ENCODE measurements around the gene ATP2A3. TPM values are rescaled to one million over a fixed set of nuclear protein-coding genes. Genes with fewer than 3 reads are reported as not detected.

Gene ATP2A3
- total RNA-seq, 1 donor from 2014 or later = 1.5 TPM

DNA sequence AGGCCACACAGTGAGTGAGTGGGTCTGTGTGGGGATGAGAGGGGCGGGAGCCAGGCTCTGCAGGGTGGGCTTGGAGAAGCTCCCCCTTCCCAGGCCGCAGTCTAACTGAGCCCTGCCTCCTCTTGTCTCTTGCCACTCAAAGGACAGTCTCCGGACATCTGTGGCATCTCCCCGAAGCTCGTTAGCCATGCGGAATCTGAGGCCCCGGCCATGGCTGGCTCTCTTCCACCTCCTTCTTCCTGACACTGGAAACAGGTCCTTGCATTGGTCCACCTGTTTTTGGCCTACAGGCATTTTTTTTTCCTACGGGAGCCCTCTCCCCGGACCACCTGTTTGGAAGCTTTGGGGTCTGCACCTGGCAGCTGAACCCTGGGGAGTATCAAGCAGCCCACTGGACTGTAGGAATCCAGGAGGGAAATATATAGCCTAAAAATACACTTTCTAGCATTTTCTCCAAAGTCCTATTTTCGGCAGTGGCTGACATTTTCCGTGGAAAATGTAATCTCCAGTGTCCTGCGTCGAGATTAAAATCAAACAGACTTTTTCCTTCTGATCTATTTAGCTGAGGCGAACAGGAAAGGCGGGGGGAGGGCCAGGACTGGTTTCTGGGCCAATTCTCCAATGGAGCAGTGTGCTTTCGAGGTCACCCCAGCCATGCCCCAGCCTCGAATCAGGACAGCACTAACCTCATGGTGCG lies 9.1 kb downstream of the ATP2A3 start:
- H3K4me1 ChIP-seq (ENCODE audit: insufficient read depth, low read length) = peaks cover 8% of the 10 kb centered on the region
- no peak overlapping the region for H3K27ac ChIP-seq (ENCODE audit: low read depth, low read length)
- H3K9ac ChIP-seq (ENCODE audit: low read length) = no peak overlapping the region
- no peak overlapping the region for H2AFZ ChIP-seq (ENCODE audit: low read depth, low read length)
- H3K27me3 ChIP-seq (ENCODE audit: insufficient read depth, low read length) = no peaks in the 10 kb centered on the region
- FAIRE-seq (no peak), DNase-seq (ENCODE audit: low read depth) (no peak)
- no peak overlapping the region for H3K4me3 ChIP-seq (ENCODE audit: insufficient read depth, low read depth, low read length)
- Mint-ChIP-seq H3K27ac (ENCODE audit: unreplicated experiment) (no peak overlapping the region), H3K4me1 (ENCODE audit: low read depth, unreplicated experiment) (no peaks in the 10 kb centered on the region), H3K4me3 (ENCODE audit: unreplicated experiment) (no peak overlapping the region), H3K9me3 (ENCODE audit: unreplicated experiment) (no peaks in the 10 kb centered on the region), H3K27me3 (ENCODE audit: low read depth, unreplicated experiment) (peaks cover 35% of the 10 kb centered on the region), H3K36me3 (ENCODE audit: low read depth, unreplicated experiment) (no peaks in the 10 kb centered on the region)
- H3K4me2 ChIP-seq (ENCODE audit: low read length) = no peak overlapping the region
- peaks cover 7% of the 10 kb centered on the region for H4K20me1 ChIP-seq (ENCODE audit: insufficient read depth, low read length)
- no peaks in the 10 kb centered on the region for H3K79me2 ChIP-seq (ENCODE audit: insufficient read depth, low read length)
- H3K9me3 ChIP-seq (ENCODE audit: insufficient read depth, low read depth, low read length) = no peaks in the 10 kb centered on the region
- TF ChIP-seq, protein P1, sequence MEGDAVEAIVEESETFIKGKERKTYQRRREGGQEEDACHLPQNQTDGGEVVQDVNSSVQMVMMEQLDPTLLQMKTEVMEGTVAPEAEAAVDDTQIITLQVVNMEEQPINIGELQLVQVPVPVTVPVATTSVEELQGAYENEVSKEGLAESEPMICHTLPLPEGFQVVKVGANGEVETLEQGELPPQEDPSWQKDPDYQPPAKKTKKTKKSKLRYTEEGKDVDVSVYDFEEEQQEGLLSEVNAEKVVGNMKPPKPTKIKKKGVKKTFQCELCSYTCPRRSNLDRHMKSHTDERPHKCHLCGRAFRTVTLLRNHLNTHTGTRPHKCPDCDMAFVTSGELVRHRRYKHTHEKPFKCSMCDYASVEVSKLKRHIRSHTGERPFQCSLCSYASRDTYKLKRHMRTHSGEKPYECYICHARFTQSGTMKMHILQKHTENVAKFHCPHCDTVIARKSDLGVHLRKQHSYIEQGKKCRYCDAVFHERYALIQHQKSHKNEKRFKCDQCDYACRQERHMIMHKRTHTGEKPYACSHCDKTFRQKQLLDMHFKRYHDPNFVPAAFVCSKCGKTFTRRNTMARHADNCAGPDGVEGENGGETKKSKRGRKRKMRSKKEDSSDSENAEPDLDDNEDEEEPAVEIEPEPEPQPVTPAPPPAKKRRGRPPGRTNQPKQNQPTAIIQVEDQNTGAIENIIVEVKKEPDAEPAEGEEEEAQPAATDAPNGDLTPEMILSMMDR (IDR thresholded peaks at IDR 0.05; ENCODE audit: insufficient read depth, low read depth, low read length) = no peak
- TF ChIP-seq EZH2 (IDR thresholded peaks at IDR 0.05; ENCODE audit: insufficient read depth, low read length) = no peak
- no peaks in the 10 kb centered on the region for H3K36me3 ChIP-seq (ENCODE audit: insufficient read depth, low read length)

DNA sequence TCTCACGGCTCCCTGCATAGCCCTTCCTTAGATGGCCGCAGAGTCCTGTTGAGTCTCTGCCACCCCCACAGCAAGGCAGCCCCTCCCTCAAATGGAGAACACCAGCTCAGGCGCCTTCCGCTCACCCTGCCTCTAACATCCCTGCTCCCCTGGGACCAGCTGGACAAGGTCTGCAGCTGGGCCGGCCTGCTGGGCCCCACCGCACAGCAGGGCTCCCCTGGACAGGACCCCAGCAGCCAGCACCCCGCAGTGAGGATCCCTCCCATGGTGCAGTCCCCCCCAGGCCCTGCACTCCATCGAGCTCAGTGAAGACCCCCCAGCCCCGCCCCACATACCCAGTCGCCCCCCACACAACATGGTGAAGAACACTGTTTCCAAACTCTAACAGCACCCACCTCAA lies 10.2 kb downstream of the ATP2A3 start:
- no peaks in the 10 kb centered on the region for H4K20me1 ChIP-seq (ENCODE audit: insufficient read depth, low read length)
- no peaks in the 10 kb centered on the region for H3K79me2 ChIP-seq (ENCODE audit: insufficient read depth, low read length)
- H3K4me3 Mint-ChIP-seq (ENCODE audit: unreplicated experiment) = no peak overlapping the region
- H3K27ac Mint-ChIP-seq (ENCODE audit: unreplicated experiment) = no peak overlapping the region
- no peaks in the 10 kb centered on the region for H3K36me3 Mint-ChIP-seq (ENCODE audit: low read depth, unreplicated experiment)
- no peak overlapping the region for H3K4me2 ChIP-seq (ENCODE audit: low read length)
- H3K27me3 ChIP-seq (ENCODE audit: insufficient read depth, low read length) = no peaks in the 10 kb centered on the region
- no peak for DNase-seq (ENCODE audit: low read depth)
- H3K4me3 ChIP-seq (ENCODE audit: insufficient read depth, low read depth, low read length) = no peak overlapping the region
- H3K4me1 Mint-ChIP-seq (ENCODE audit: low read depth, unreplicated experiment) = no peaks in the 10 kb centered on the region
- TF ChIP-seq EZH2 (IDR thresholded peaks at IDR 0.05; ENCODE audit: insufficient read depth, low read length) = no peak
- TF ChIP-seq, protein P1 (IDR thresholded peaks at IDR 0.05; ENCODE audit: insufficient read depth, low read depth, low read length) = no peak
- peaks cover 33% of the 10 kb centered on the region for H3K27me3 Mint-ChIP-seq (ENCODE audit: low read depth, unreplicated experiment)
- H2AFZ ChIP-seq (ENCODE audit: low read depth, low read length) = no peak overlapping the region
- peaks cover 1% of the 10 kb centered on the region for H3K4me1 ChIP-seq (ENCODE audit: insufficient read depth, low read length)
- H3K9me3 ChIP-seq (ENCODE audit: insufficient read depth, low read depth, low read length) = no peaks in the 10 kb centered on the region
- no peak overlapping the region for H3K9ac ChIP-seq (ENCODE audit: low read length)
- no peaks in the 10 kb centered on the region for H3K36me3 ChIP-seq (ENCODE audit: insufficient read depth, low read length)
- H3K9me3 Mint-ChIP-seq (ENCODE audit: unreplicated experiment) = no peaks in the 10 kb centered on the region
- FAIRE-seq = no peak
- H3K27ac ChIP-seq (ENCODE audit: low read depth, low read length) = no peak overlapping the region

DNA sequence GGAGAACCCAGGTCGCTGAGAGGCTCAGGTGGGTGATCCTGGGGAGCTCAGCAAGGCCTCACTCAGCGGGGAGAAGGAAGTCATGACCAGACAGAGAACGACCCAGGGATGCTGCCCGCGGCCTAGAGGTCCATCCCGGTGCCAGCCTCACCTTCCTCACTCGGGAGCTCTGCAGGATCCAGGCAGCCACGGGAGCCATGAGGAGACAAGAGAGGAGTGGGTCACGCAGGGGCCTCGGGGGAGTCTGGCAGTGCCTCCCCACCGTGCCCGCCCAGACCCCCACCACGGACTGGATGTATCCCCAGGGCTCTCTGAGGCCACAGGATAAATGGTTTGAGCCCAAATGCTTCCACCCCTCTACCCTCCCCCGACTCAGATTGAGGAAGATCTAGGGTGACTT lies 10.7 kb downstream of the ATP2A3 start:
- Histone ChIP-seq H3K4me1 (ENCODE audit: insufficient read depth, low read length) (no peaks in the 10 kb centered on the region), H3K27ac (ENCODE audit: low read depth, low read length) (no peak overlapping the region), H3K79me2 (ENCODE audit: insufficient read depth, low read length) (no peaks in the 10 kb centered on the region), H3K36me3 (ENCODE audit: insufficient read depth, low read length) (no peaks in the 10 kb centered on the region), H3K27me3 (ENCODE audit: insufficient read depth, low read length) (no peaks in the 10 kb centered on the region), H3K9ac (ENCODE audit: low read length) (no peak overlapping the region), H3K9me3 (ENCODE audit: insufficient read depth, low read depth, low read length) (no peaks in the 10 kb centered on the region), H3K4me2 (ENCODE audit: low read length) (no peak overlapping the region), H4K20me1 (ENCODE audit: insufficient read depth, low read length) (no peaks in the 10 kb centered on the region), H3K4me3 (ENCODE audit: insufficient read depth, low read depth, low read length) (no peak overlapping the region), H2AFZ (ENCODE audit: low read depth, low read length) (no peak overlapping the region)
- no peak for TF ChIP-seq EZH2 (IDR thresholded peaks at IDR 0.05; ENCODE audit: insufficient read depth, low read length)
- TF ChIP-seq, protein P1 (IDR thresholded peaks at IDR 0.05; ENCODE audit: insufficient read depth, low read depth, low read length) = no peak
- H3K4me3 Mint-ChIP-seq (ENCODE audit: unreplicated experiment) = no peak overlapping the region
- no peaks in the 10 kb centered on the region for H3K9me3 Mint-ChIP-seq (ENCODE audit: unreplicated experiment)
- H3K27ac Mint-ChIP-seq (ENCODE audit: unreplicated experiment) = no peak overlapping the region
- FAIRE-seq = no peak
- H3K4me1 Mint-ChIP-seq (ENCODE audit: low read depth, unreplicated experiment) = no peaks in the 10 kb centered on the region
- DNase-seq (ENCODE audit: low read depth) = no peak
- H3K36me3 Mint-ChIP-seq (ENCODE audit: low read depth, unreplicated experiment) = no peaks in the 10 kb centered on the region
- H3K27me3 Mint-ChIP-seq (ENCODE audit: low read depth, unreplicated experiment) = peaks cover 33% of the 10 kb centered on the region

Measured in astrocyte (in vitro differentiated cells and primary cell).